ENCODE measurements around the gene ZNF23.

- no peak for TF ChIP-seq POLR2AphosphoS5 (IDR thresholded peaks at IDR 0.05; ENCODE audit: low read depth, low read length)
- TF ChIP-seq REST (IDR thresholded peaks at IDR 0.05; ENCODE audit: insufficient read depth in 1 of 2, low read depth in 2 of 2, low read length in 2 of 2), result no peak
- no peak for TF ChIP-seq TAF1 (IDR thresholded peaks at IDR 0.05; ENCODE audit: borderline replicate concordance, insufficient read depth, low read length)
- no peak for TF ChIP-seq SIN3A (IDR thresholded peaks at IDR 0.05; ENCODE audit: borderline replicate concordance, insufficient read depth, low read length)
These were observed 54.3 kb downstream of the ZNF23 start for GRCh38 chr16:71407731-71408130.
